ENCODE results near the gene ADGRV1.
"Not testable (repeated sequence)": the region's sequence is repeated elsewhere in the genome, so short reads cannot be mapped to it uniquely, and the experiment has no call there.

ADGRV1 gene

DNA sequence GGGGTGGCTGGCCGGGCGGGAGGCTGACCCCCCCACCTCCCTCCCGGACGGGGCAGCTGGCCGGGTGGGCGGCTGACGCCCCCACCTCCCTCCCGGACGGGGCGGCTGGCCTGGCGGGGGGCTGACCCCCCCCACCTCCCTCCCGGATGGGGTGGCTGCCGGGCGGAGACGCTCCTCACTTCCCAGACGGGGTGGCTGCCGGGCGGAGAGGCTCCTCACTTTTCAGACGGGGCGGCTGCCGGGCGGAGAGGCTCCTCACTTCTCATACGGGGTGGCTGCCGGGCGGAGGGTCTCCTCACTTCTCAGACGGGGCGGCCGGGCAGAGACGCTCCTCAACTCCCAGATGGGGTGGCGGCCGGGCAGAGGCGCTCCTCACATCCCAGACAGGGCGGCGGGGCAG, 37.2 kb downstream of the ADGRV1 start:
- DNase-seq (ENCODE audit: low read depth in 2 of 3, low spot score in 2 of 3), result not testable (repeated sequence)

DNA sequence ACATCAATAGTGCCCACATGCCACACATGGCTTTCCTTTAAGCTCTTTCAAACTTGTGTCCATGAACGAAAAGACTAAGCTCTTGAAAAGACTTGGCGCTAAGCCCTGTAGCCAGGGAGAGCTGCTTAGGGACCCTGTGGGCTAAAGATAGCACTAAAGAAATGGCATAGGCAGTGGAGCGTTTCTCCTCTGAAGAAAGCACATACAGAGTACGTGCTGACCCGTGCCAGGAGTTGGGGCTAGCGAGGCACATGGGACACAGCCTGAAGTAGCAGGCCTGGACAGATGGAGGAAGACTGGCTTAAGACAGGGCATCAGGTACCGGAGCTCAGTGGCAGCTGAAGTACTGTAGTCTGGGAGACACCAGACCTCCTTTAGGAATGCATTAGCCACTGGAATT, 39.7 kb downstream of the ADGRV1 start:
- no peak for DNase-seq (ENCODE audit: low read depth in 2 of 3, low spot score in 2 of 3)

DNA sequence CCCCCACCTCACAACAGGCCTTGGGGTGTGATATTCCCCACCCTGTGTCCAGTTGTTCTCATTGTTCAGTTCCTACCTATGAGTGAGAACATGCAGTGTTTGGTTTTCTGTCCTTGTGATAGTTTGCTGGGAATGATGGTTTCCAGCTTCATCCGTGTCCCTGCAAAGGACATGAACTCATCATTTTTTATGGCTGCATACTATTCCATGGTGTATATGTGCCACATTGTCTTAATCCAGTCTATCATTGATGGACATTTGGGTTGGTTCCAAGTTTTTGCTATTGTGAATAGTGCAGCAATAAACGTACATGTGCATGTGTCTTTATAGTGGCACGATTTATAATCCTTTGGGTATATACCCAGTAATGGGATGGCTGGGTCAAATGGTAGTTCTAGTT, 41.7 kb downstream of the ADGRV1 start:
- DNase-seq (ENCODE audit: low read depth in 2 of 3, low spot score in 2 of 3), result not testable (repeated sequence)

DNA sequence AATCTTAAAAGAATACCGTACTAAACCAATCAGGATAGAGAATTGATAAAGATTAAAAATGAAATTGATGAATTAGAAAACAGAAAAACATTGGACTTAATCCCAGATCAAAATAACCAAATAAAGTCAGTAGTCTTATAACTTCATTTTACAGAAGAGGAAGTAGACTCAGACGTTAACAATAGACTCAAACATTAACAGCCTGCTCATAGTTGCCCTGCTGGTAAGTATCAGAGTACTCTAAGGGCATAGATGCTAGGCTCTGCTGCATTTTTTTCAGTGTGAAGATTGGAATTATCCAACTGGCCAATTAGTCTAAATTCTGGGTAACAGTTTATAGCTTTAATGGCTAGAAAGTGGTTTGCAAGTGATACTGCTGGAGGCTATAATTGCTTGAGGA, 42.9 kb downstream of the ADGRV1 start:
- DNase-seq (ENCODE audit: low read depth in 2 of 3, low spot score in 2 of 3), result no peak

DNA sequence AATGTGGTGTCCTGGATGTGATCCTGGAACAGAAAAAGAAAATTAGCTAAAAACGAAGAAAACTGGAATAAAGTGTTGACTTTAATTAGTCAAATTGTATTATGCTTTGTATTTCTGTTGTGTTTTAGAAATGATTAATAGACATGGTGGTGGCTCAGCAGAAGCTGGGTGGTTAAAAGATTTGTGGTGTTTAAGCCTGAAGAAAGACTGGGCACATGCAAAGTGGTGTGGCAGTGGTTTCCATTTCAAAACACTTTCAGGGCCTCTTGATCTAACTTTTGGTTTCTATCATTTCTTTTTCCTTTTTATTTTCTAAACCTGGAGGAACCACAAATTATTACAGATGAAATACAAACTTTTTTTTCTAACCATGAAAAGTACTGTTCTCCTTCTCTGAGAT, 44.1 kb downstream of the ADGRV1 start:
- DNase-seq (ENCODE audit: low read depth in 2 of 3, low spot score in 2 of 3), result no peak

DNA sequence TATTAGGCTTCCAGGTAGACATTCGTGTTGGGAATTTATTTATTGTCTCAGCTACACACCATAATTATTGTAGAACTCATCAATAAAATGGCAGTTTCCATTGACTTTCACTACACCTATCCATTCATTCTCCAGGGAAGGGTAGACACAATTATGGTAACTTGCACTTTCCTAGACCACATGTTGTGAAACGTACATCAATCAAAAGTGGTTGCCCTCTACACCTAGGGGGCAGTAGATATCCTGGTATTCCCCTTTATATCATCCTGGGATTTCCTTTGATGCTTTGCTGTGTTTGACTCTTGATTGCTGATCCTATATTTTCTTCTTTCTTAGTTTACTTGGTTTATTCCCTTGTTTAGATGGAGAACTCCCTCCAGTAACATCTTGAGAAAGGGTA, 47.9 kb downstream of the ADGRV1 start:
- no peak for DNase-seq (ENCODE audit: low read depth in 2 of 3, low spot score in 2 of 3)

DNA sequence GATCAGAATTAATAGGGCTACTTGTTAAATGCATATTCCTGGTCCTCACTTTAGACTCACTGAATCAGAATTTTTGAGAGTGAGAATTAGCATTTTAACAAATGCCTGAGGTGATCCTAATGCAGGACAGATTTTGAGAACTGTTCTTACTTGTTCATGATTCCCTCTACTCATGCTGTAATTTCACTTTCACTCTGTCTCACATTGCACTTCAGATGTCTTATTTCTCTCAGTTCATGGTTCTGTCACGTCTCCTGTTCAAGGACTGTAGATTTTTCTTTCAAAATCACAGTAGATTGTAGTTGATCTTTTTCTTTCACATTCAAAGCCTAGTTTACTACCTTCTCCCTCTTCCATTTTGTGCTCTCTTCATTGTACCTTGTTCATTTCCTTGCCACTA, 54.3 kb downstream of the ADGRV1 start:
- no peak for DNase-seq (ENCODE audit: low read depth in 2 of 3, low spot score in 2 of 3)

DNA sequence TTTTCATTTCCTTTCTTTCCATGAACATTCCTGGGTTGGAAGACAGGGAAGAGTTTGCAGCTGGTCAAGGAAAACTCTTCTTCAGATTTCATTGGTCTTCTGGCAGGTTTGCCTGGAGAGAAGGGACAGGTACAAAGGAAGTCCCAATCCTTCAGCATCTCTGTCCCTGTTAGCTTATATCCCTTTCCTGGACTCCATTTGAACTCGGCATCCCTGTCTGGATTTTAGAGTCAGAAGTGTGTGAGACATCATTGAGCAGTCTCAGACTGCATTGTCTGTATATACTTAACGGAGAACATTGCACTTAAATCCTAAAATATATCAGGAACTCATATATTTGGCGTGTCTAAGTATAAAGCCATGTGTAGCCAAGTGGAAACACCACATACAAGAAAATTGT, 54.9 kb downstream of the ADGRV1 start:
- no peak for DNase-seq (ENCODE audit: low read depth in 2 of 3, low spot score in 2 of 3)

DNA sequence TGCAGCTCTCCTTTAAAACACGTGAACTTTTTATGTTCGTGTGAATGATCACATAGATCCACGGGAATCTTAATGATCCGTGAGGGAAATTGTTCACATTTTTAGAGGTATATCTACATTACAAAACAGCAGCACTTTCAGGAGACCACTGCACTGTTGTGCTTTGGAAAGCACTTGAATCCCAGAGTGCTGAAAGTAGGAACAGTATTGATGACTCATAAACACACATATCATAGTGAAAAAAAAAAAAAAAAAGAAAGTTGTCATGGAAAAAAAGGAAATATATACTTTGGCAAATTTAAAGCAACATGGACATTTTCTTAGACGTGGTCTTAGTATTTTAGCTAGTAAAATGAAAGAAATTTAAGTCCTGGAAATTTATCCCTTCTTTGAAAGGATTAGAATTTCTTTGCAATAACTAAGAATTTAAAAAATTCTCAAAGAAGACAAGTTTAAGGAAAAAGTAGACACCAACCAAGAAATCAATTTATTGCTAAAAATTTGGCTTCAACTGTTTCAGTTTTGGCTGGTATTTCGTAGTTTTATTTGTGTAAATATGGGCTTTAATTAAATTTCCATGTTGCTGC, 55.4 kb downstream of the ADGRV1 start:
- no peak for DNase-seq (ENCODE audit: low read depth in 2 of 3, low spot score in 2 of 3)

DNA sequence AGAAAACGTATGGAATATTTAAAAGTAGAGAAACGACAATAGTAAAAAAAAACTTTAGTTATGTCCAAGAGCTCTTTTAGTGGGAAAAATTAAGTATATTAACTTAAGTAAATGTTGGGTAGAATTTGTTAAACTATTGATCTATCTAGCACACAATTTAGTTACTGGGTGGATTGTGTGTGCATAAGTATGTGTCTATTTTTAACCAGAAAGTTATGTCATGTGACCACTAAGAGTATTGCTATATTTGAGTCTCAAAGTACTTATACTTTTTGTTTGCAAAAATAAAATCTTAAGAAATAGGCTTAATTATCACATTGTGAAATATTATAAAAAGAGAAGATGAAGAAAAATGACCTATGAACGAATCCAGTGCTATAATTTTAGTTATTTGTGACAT, 56.8 kb downstream of the ADGRV1 start:
- DNase-seq (ENCODE audit: low read depth in 2 of 3, low spot score in 2 of 3), result no peak

DNA sequence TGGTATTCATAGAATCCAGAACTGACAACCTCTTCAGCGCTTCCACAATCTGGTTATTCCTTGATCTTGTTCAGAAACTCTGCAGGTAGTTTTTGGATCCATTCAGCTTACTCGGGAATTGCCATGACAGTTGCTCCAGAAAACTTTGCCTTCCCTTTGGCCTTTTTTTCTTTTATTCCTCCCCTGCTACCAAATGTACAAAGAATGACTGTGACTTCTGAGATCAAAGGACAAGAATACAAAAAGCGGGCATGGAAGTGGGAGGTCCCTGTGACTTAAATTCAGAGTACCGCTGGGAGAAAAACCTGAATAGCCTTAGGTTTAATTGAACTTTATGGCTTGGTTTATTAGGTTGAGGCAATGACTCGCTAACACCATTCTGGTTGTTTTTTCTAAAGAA, 59.5 kb downstream of the ADGRV1 start:
- no peak for DNase-seq (ENCODE audit: low read depth in 2 of 3, low spot score in 2 of 3)

DNA sequence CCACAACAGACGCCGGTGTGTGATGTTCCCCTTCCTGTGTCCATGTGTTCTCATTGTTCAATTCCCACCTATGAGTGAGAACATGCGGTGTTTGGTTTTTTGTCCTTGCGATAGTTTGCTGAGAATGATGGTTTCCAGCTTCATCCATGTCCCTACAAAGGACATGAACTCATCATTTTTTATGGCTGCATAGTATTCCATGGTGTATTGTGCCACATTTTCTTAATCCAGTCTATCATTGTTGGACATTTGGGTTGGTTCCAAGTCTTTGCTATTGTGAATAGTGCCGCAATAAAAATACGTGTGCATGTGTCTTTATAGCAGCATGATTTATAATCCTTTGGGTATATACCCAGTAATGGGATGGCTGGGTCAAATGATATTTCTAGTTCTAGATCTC, 61.2 kb downstream of the ADGRV1 start:
- DNase-seq (ENCODE audit: low read depth in 2 of 3, low spot score in 2 of 3), result not testable (repeated sequence)

DNA sequence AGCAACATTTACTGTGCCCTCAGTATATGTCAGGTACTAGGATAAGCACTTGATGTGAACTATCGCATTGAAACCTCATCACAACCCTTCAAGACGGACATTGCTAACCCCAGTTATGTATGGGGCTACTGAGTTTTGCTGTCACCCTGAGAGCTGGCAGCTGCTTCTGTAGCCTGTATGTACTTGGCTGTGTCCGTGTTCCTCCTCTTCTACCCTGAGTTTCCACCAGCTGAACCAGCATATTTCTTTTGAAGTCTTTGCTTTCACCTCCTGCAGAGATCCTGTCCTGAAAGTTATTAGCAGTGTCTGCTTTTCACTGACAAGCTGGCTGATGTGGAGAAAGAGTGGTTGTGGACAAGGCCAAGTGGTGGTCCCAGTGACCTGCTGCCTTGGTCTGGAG, 63.3 kb downstream of the ADGRV1 start:
- DNase-seq (ENCODE audit: low read depth in 2 of 3, low spot score in 2 of 3), result no peak

DNA sequence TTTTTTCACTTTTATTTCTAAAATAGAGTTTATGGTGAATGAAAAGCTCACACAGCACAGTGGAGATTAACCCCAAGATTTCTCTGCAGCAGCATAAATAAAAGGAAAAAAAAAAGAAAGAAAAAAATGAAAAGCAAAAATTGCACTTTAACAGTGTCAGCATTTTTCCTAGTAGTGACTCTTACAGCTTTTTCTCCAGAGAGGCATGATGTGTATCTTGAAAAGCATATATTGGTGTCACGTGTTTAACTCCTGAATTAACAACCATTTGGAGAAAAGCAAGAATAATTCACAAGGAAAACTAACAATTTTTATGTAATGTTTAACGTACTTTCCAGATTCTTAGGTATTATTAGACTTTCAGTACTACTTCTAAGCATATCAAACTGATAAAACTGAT, 67.9 kb downstream of the ADGRV1 start:
- DNase-seq (ENCODE audit: low read depth in 2 of 3, low spot score in 2 of 3), result no peak

DNA sequence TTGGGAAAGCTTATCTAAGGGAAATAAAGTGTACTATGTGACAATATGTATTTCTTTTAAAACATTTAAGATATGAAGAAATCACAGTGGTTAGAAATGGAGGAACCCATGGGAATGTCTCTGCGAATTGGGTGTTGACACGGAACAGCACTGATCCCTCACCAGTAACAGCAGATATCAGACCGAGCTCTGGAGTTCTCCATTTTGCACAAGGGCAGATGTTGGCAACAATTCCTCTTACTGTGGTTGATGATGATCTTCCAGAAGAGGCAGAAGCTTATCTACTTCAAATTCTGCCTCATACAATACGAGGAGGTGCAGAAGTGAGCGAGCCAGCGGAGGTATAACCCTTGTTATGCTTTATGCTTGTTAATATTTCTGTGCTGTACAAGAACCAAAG, 69.9 kb downstream of the ADGRV1 start:
- no peak for DNase-seq (ENCODE audit: low read depth in 2 of 3, low spot score in 2 of 3)

DNA sequence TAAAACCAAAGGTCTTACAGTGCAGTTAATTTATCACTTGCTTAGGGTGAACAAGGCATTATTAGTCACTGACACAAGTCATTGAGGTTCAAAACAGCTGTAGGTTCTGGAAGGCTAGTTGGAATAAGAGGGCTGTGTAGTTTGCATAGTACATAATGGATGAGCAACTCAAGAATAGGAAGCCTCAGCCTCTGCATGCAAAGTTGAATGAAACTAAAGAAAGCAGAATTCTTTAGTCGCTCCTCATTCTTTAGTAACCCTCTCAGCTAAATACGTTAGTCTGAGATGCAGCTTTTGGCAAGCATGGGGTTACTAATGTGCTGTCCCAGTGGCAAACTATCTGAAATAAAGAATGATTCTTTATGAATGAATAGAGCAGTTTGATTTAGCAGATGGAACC, 74.2 kb downstream of the ADGRV1 start:
- DNase-seq (ENCODE audit: low read depth in 2 of 3, low spot score in 2 of 3), result no peak

DNA sequence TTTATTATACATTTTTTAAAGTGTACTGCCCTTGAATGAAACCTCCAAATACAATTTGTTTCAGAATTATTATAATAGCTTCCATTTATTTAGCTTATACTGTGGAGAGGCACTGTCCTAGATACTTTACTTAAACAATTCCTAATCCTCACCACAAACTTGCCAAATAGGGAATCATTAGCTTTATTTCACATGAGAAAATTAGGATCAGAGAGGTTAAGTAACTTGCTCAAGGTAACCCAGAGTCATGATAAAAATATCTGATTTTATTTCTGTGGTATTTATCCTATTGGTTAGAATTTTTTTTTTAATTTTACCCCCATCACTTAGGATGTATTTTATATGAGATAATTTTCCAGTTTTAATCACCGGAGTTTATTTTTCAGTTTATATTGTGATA, 78.4 kb downstream of the ADGRV1 start:
- DNase-seq (ENCODE audit: low read depth in 2 of 3, low spot score in 2 of 3), result no peak

DNA sequence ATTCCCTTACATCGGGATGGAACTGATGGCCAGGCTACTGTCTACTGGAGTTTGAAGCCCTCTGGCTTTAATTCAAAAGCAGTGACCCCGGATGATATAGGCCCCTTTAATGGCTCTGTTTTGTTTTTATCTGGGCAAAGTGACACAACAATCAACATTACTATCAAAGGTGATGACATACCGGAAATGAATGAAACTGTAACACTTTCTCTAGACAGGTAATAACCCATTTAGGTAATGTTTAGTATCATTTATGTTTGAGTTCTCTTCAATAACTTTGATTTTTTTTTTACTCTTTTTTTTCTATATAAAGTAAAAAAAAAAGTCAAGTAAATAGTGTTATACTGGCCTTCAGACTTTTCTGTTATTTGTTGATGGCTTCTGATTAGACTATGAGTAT, 79.1 kb downstream of the ADGRV1 start:
- DNase-seq (ENCODE audit: low read depth in 2 of 3, low spot score in 2 of 3), result no peak

DNA sequence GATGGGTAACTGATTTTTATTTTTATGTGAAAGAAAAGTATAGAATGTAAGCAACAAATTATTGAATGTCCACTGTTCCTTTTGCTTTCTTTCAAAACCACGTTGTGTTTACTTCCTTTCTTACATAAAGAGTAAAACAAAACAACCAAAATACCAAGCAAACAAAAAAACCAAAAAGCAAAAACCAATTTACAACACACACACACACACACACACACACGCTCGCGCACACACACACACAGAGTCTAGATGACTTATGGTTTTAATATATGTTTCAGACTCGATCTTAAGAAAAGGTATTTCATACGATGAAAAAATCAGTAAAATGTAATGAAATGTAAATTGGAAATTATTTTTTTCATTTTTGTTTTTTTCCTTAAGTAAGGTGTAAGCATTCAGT, 80.3 kb downstream of the ADGRV1 start:
- DNase-seq (ENCODE audit: low read depth in 2 of 3, low spot score in 2 of 3), result no peak

DNA sequence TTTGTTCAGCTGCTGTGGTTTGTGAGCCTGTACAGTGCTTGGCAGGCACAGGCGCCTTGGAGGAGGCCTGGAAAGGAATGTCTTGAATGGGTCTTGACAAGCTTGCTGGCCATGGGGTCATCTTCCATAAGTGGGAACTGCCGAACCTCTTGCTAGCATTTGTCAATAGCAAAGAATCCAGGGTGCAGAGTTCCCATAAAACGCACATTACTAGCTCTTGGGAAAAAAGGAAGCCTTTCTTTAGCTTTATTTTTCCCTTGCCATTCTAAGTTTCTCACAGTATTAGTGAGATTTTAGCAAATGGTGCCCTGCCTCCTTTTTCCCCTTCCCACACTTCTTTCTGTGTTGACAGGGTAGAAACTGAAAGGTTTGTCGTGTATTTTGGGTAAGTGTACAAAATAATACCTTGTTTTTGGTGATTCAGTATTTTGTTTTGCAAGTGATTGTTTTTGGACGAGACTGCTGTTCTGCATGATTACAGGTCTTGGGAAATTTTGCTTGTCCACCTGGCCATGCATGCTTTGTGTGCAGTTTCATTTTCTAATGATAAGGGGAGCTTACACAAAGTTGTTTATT, 82.0 kb downstream of the ADGRV1 start:
- no peak for DNase-seq (ENCODE audit: low read depth in 2 of 3, low spot score in 2 of 3)

DNA sequence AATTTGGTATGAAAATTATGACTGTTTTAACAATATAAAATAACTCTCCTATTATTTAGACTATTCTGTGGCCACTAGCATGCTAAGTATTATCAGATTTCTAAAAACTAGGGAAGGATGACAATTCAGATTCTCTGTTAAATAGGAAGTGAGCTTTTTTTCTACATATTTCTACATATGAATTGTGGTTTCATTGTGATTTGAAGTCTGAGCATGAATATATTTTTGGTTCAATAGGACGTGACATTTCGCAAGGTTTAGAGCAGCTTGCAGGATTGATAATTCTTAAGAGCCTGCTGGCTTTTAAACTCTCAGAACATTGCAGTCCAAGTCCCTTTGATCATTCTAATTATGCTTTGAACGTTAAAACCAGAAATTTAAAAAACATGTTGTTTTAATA, 82.9 kb downstream of the ADGRV1 start:
- no peak for DNase-seq (ENCODE audit: low read depth in 2 of 3, low spot score in 2 of 3)

DNA sequence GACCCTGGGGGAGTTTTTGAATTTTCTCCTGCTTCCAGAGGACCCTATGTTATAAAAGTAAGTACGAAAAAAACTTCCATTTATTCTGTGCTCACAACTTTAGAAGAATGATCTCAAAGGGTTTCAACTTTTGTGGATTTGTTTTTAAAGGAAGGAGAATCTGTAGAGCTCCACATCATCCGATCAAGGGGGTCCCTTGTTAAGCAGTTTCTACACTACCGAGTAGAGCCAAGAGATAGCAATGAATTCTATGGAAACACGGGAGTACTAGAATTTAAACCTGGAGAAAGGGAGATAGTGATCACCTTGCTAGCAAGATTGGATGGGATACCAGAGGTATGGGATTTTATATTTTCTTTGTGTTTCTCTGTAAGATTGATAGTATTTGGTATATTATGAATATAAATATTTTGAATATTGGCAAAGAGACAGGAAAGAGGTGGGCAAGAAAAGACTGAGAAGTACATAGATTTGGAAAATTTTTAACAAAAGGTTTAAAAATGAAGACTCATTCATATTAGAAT, 84.2 kb downstream of the ADGRV1 start:
- no peak for DNase-seq (ENCODE audit: low read depth in 2 of 3, low spot score in 2 of 3)

DNA sequence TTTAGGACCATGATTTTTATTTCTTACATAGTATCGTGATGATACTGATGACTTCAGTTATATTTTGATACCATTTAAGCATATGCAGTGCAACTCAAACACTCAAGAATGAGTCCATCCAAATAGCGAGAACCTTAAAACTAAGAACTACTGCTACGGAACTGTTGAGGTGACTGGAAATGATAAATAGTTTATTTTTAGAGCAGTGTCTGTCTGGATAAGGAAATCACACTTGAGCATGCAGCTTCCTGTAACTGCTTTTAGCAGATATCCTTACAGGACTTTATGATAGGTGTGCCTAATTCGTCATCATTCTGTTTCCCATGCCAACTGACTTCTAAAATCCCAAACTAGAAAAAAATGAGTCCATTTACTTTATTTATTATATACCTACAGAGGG, 85.5 kb downstream of the ADGRV1 start:
- DNase-seq (ENCODE audit: low read depth in 2 of 3, low spot score in 2 of 3), result no peak

Measured in activated CD8-positive, alpha-beta memory T cell treated with anti-CD3 and anti-CD28 coated beads for 48 hours (primary cell).